ENCODE results near the gene CDADC1.

Gene CDADC1

DNA sequence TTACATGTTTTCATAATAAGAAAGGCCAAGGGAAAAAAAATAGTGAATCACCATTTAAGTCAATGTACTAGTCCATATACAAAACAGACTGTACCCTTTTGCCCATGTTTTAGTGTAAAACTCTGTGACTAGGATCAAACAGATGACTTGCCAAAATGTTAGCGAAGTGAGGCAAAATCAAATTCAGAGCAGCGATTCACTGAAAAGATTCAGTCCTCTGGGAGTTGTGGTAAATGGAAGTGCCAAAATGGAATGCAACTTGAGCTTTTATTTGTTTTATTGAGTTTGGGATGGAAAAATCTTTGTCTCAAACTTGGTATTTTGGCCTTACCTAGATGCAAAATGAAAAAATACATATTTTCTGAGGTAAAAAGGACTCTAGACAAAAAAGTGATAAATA lies 9.1 kb downstream of the CDADC1 start:
- Histone ChIP-seq H3K4me1 (ENCODE audit: control insufficient read depth in 1 of 2, insufficient read depth in 2 of 2, low read length in 2 of 2) (no peaks in the 10 kb centered on the region), H3K9ac (ENCODE audit: low read depth in 1 of 2, low read length in 2 of 2) (no peak overlapping the region), H3K9me3 (ENCODE audit: control insufficient read depth in 1 of 2, low read length in 2 of 2) (no peaks in the 10 kb centered on the region), H3K27ac (ENCODE audit: low read depth, low read length) (no peak overlapping the region), H3K36me3 (ENCODE audit: control insufficient read depth in 1 of 2, insufficient read depth in 2 of 2, low read length in 2 of 2) (peaks cover 15 to 18% of the 10 kb centered on the region in 2 donors), H3K27me3 (ENCODE audit: control insufficient read depth in 1 of 2, insufficient read depth in 2 of 2, low read length in 2 of 2) (no peaks in the 10 kb centered on the region), H3K4me3 (ENCODE audit: low read depth in 1 of 2, low read length in 2 of 2) (no peak overlapping the region)

- no peaks in the 10 kb centered on the region for H3K9me3 ChIP-seq (ENCODE audit: control insufficient read depth in 1 of 2, low read length in 2 of 2)
- peak overlapping the region; percentile 48 to 71 for H3K4me3 ChIP-seq (ENCODE audit: low read depth in 1 of 2, low read length in 2 of 2)
- H3K27ac ChIP-seq (ENCODE audit: low read depth, low read length) = peak overlapping the region; percentile 37
- no peaks in the 10 kb centered on the region for H3K4me1 ChIP-seq (ENCODE audit: control insufficient read depth in 1 of 2, insufficient read depth in 2 of 2, low read length in 2 of 2)
- H3K27me3 ChIP-seq (ENCODE audit: control insufficient read depth in 1 of 2, insufficient read depth in 2 of 2, low read length in 2 of 2) = no peaks in the 10 kb centered on the region
- peaks cover 14 to 24% of the 10 kb centered on the region in 2 donors for H3K36me3 ChIP-seq (ENCODE audit: control insufficient read depth in 1 of 2, insufficient read depth in 2 of 2, low read length in 2 of 2)
- peak overlapping the region in 1 of 2 donors; percentile 69 for H3K9ac ChIP-seq (ENCODE audit: low read depth in 1 of 2, low read length in 2 of 2)
These were observed 10.5 kb downstream of the CDADC1 start for GRCh38 chr13:49258089-49258796.

DNA sequence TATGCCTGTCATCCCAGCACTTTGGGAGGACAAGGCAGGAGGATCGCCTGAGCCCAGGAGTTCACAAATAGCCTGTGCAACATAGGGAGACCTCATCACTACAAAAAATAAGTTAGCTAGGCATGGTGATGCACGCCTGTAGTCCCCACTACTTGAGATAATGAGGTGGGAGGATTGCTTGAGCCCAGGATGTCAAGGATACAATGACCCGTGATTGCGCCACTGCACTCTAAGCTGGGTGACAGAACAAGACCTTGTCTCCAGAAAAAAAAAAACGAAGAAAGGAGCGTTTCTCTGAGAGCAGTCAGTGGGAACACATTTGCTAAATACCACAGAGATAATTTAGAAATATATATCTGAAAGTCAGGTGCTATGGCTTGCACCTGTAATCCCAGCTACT lies 11.9 kb downstream of the CDADC1 start:
- Histone ChIP-seq H3K9ac (ENCODE audit: low read depth in 1 of 2, low read length in 2 of 2) (no peak overlapping the region), H3K4me1 (ENCODE audit: control insufficient read depth in 1 of 2, insufficient read depth in 2 of 2, low read length in 2 of 2) (no peaks in the 10 kb centered on the region), H3K27me3 (ENCODE audit: control insufficient read depth in 1 of 2, insufficient read depth in 2 of 2, low read length in 2 of 2) (no peaks in the 10 kb centered on the region), H3K9me3 (ENCODE audit: control insufficient read depth in 1 of 2, low read length in 2 of 2) (no peaks in the 10 kb centered on the region), H3K4me3 (ENCODE audit: low read depth in 1 of 2, low read length in 2 of 2) (no peak overlapping the region), H3K36me3 (ENCODE audit: control insufficient read depth in 1 of 2, insufficient read depth in 2 of 2, low read length in 2 of 2) (peaks cover 11 to 23% of the 10 kb centered on the region in 2 donors), H3K27ac (ENCODE audit: low read depth, low read length) (no peak overlapping the region)

DNA sequence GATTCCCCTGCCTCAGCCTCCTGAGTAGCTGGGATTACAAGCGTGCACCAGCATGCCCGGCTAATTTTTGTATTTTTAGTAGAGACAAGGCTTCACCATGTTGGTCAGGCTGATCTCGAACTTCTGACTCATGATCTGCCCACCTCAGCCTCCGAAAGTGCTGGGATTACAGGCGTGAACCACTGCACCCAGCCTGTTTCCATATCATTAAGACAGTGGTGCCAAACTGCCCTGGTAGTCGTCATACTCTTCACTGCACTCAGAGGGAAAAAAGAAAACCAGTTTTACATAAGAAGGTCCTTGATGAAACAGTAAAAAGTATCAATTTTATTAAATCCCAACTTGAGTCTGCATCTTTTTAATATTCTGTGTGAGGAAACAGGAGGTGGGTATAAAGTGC lies 14.9 kb downstream of the CDADC1 start:
- no peaks in the 10 kb centered on the region for H3K9me3 ChIP-seq (ENCODE audit: control insufficient read depth in 1 of 2, low read length in 2 of 2)
- H3K9ac ChIP-seq (ENCODE audit: low read depth in 1 of 2, low read length in 2 of 2) = no peak overlapping the region
- no peak overlapping the region for H3K4me3 ChIP-seq (ENCODE audit: low read depth in 1 of 2, low read length in 2 of 2)
- H3K4me1 ChIP-seq (ENCODE audit: control insufficient read depth in 1 of 2, insufficient read depth in 2 of 2, low read length in 2 of 2) = no peaks in the 10 kb centered on the region
- H3K27ac ChIP-seq (ENCODE audit: low read depth, low read length) = no peak overlapping the region
- peaks cover 10 to 19% of the 10 kb centered on the region in 2 donors for H3K36me3 ChIP-seq (ENCODE audit: control insufficient read depth in 1 of 2, insufficient read depth in 2 of 2, low read length in 2 of 2)
- no peaks in the 10 kb centered on the region for H3K27me3 ChIP-seq (ENCODE audit: control insufficient read depth in 1 of 2, insufficient read depth in 2 of 2, low read length in 2 of 2)

- Histone ChIP-seq H3K9me3 (ENCODE audit: control insufficient read depth in 1 of 2, low read length in 2 of 2) (no peaks in the 10 kb centered on the region), H3K4me3 (ENCODE audit: low read depth in 1 of 2, low read length in 2 of 2) (no peak overlapping the region), H3K27ac (ENCODE audit: low read depth, low read length) (no peak overlapping the region), H3K36me3 (ENCODE audit: control insufficient read depth in 1 of 2, insufficient read depth in 2 of 2, low read length in 2 of 2) (peaks cover 5 to 24% of the 10 kb centered on the region in 2 donors), H3K4me1 (ENCODE audit: control insufficient read depth in 1 of 2, insufficient read depth in 2 of 2, low read length in 2 of 2) (no peaks in the 10 kb centered on the region), H3K9ac (ENCODE audit: low read depth in 1 of 2, low read length in 2 of 2) (no peak overlapping the region), H3K27me3 (ENCODE audit: control insufficient read depth in 1 of 2, insufficient read depth in 2 of 2, low read length in 2 of 2) (no peaks in the 10 kb centered on the region)
These were observed 18.1 kb downstream of the CDADC1 start for GRCh38 chr13:49265822-49266221.

- no peak overlapping the region for H3K27ac ChIP-seq (ENCODE audit: low read depth, low read length)
- H3K9me3 ChIP-seq (ENCODE audit: control insufficient read depth in 1 of 2, low read length in 2 of 2) = no peaks in the 10 kb centered on the region
- H3K4me1 ChIP-seq (ENCODE audit: control insufficient read depth in 1 of 2, insufficient read depth in 2 of 2, low read length in 2 of 2) = no peaks in the 10 kb centered on the region
- no peak overlapping the region for H3K9ac ChIP-seq (ENCODE audit: low read depth in 1 of 2, low read length in 2 of 2)
- H3K4me3 ChIP-seq (ENCODE audit: low read depth in 1 of 2, low read length in 2 of 2) = no peak overlapping the region
- no peaks in the 10 kb centered on the region for H3K27me3 ChIP-seq (ENCODE audit: control insufficient read depth in 1 of 2, insufficient read depth in 2 of 2, low read length in 2 of 2)
- peaks cover 5 to 9% of the 10 kb centered on the region in 2 donors for H3K36me3 ChIP-seq (ENCODE audit: control insufficient read depth in 1 of 2, insufficient read depth in 2 of 2, low read length in 2 of 2)
These were observed 23.5 kb downstream of the CDADC1 start for GRCh38 chr13:49271264-49271663.

DNA sequence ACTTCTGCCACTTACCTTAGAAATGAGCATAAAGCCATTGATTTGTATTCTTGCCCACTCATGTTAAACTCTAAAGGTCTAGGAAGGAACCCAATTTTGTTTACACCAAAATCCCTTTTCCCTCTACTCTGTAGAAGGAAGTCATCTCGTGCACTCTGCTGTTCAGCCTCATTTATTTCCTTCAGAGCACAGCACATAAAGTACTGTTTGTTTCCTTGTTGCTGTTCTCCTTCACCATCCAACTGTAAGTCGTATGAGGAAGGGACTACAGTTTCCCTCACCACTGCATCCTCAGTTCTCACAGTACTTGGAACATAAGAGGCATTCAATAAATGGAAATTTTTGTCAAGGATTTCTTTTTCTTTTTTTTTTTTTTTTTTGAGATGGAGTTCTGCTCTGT lies 24.6 kb downstream of the CDADC1 start:
- no peak overlapping the region for H3K9ac ChIP-seq (ENCODE audit: low read depth in 1 of 2, low read length in 2 of 2)
- peaks cover 6 to 9% of the 10 kb centered on the region in 2 donors for H3K36me3 ChIP-seq (ENCODE audit: control insufficient read depth in 1 of 2, insufficient read depth in 2 of 2, low read length in 2 of 2)
- no peaks in the 10 kb centered on the region for H3K4me1 ChIP-seq (ENCODE audit: control insufficient read depth in 1 of 2, insufficient read depth in 2 of 2, low read length in 2 of 2)
- H3K27me3 ChIP-seq (ENCODE audit: control insufficient read depth in 1 of 2, insufficient read depth in 2 of 2, low read length in 2 of 2) = no peaks in the 10 kb centered on the region
- no peak overlapping the region for H3K27ac ChIP-seq (ENCODE audit: low read depth, low read length)
- no peaks in the 10 kb centered on the region for H3K9me3 ChIP-seq (ENCODE audit: control insufficient read depth in 1 of 2, low read length in 2 of 2)
- H3K4me3 ChIP-seq (ENCODE audit: low read depth in 1 of 2, low read length in 2 of 2) = no peak overlapping the region

GRCh38 chr13:49278211-49278610 lies 30.5 kb downstream of the CDADC1 start:
- Histone ChIP-seq H3K9me3 (ENCODE audit: control insufficient read depth in 1 of 2, low read length in 2 of 2) (no peaks in the 10 kb centered on the region), H3K4me3 (ENCODE audit: low read depth in 1 of 2, low read length in 2 of 2) (no peak overlapping the region), H3K27me3 (ENCODE audit: control insufficient read depth in 1 of 2, insufficient read depth in 2 of 2, low read length in 2 of 2) (no peaks in the 10 kb centered on the region), H3K9ac (ENCODE audit: low read depth in 1 of 2, low read length in 2 of 2) (no peak overlapping the region), H3K4me1 (ENCODE audit: control insufficient read depth in 1 of 2, insufficient read depth in 2 of 2, low read length in 2 of 2) (no peaks in the 10 kb centered on the region), H3K36me3 (ENCODE audit: control insufficient read depth in 1 of 2, insufficient read depth in 2 of 2, low read length in 2 of 2) (peaks cover 0 to 3% of the 10 kb centered on the region in 2 donors), H3K27ac (ENCODE audit: low read depth, low read length) (no peak overlapping the region)

DNA sequence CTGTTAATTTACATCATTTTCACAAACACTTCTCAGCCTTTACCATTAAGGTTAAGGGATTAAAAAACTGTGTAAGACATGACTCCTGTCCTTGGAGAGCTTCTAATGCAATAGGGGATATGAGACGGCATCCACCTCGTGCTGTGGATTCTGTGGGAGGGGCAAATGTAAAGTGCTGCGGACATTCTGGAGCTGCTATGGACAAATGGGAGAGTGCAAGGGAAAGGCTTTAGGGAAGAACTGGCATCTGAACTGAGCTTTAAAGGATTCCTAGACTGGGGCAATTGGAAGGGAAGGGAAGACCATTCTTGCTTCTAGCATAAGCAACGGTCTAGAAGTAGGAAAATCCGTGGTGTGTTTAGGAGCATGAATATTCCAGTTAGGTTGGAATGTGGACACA lies 31.4 kb downstream of the CDADC1 start:
- H3K9ac ChIP-seq (ENCODE audit: low read depth in 1 of 2, low read length in 2 of 2) = no peak overlapping the region
- H3K4me3 ChIP-seq (ENCODE audit: low read depth in 1 of 2, low read length in 2 of 2) = no peak overlapping the region
- H3K27ac ChIP-seq (ENCODE audit: low read depth, low read length) = no peak overlapping the region
- no peaks in the 10 kb centered on the region for H3K9me3 ChIP-seq (ENCODE audit: control insufficient read depth in 1 of 2, low read length in 2 of 2)
- H3K27me3 ChIP-seq (ENCODE audit: control insufficient read depth in 1 of 2, insufficient read depth in 2 of 2, low read length in 2 of 2) = no peaks in the 10 kb centered on the region
- H3K36me3 ChIP-seq (ENCODE audit: control insufficient read depth in 1 of 2, insufficient read depth in 2 of 2, low read length in 2 of 2) = peaks cover 0 to 3% of the 10 kb centered on the region in 2 donors
- no peaks in the 10 kb centered on the region for H3K4me1 ChIP-seq (ENCODE audit: control insufficient read depth in 1 of 2, insufficient read depth in 2 of 2, low read length in 2 of 2)

- no peak overlapping the region for H3K4me3 ChIP-seq (ENCODE audit: low read depth in 1 of 2, low read length in 2 of 2)
- H3K36me3 ChIP-seq (ENCODE audit: control insufficient read depth in 1 of 2, insufficient read depth in 2 of 2, low read length in 2 of 2) = peaks cover 0 to 3% of the 10 kb centered on the region in 2 donors
- no peaks in the 10 kb centered on the region for H3K4me1 ChIP-seq (ENCODE audit: control insufficient read depth in 1 of 2, insufficient read depth in 2 of 2, low read length in 2 of 2)
- no peaks in the 10 kb centered on the region for H3K27me3 ChIP-seq (ENCODE audit: control insufficient read depth in 1 of 2, insufficient read depth in 2 of 2, low read length in 2 of 2)
- no peaks in the 10 kb centered on the region for H3K9me3 ChIP-seq (ENCODE audit: control insufficient read depth in 1 of 2, low read length in 2 of 2)
- no peak overlapping the region for H3K27ac ChIP-seq (ENCODE audit: low read depth, low read length)
- H3K9ac ChIP-seq (ENCODE audit: low read depth in 1 of 2, low read length in 2 of 2) = no peak overlapping the region
These were observed 32.2 kb downstream of the CDADC1 start for GRCh38 chr13:49279885-49280284.
